ENCODE data around the gene IL20. TPM values are rescaled to one million over a fixed set of nuclear protein-coding genes. Genes with fewer than 3 reads are reported as not detected.

Gene IL20
- polyA plus RNA-seq, 1 donor (not counting 4 experiments of a cell fraction or from before 2014, with no cell fraction given): 4.7 TPM

DNA sequence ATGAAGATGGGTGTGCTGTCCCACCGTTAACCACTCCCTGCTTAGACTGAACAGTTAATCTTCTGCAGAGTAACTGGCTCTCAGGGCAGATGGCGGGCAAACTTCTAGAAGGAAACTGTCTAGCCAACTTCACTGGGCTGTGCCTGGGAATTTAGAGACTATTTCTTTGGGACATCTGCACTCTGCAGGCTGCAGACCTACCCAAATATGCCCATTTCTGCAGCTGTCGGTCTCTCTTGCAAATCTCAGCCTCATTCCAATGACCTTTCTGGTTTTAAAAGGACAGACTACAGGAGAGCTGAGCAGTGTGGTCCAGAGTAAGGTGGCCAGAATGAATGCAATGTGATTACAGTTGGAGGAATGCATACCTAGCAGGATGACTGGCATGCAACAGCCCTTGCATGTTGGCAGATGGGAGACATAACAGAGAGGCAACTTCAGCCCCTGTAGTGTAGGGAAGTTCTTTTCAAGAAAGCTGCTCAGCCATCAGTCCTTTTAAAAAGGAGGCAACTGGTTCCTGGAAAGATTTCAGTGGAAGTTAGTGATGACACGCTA is 26.3 kb upstream of the IL20 start:
- Histone ChIP-seq H3K27ac (ENCODE audit: control insufficient read depth, insufficient read depth, low read length) (no peak overlapping the region), H4K20me1 (ENCODE audit: control insufficient read depth, extremely low read depth, insufficient read depth, low read length) (no peaks in the 10 kb centered on the region), H3K36me3 (ENCODE audit: control insufficient read depth in 2 of 2, extremely low read depth in 1 of 2, insufficient read depth in 2 of 2, low read length in 2 of 2) (no peaks in the 10 kb centered on the region), H3K9me3 (ENCODE audit: control insufficient read depth, low read depth, low read length) (no peaks in the 10 kb centered on the region), H3K4me3 (ENCODE audit: control insufficient read depth in 2 of 3, extremely low read depth in 1 of 3, insufficient read depth in 2 of 3, low read depth in 1 of 3, low read length in 3 of 3) (no peak overlapping the region), H3K4me1 (ENCODE audit: control insufficient read depth, extremely low read depth, insufficient read depth, low read length) (peaks cover 16% of the 10 kb centered on the region), H3K9me1 (ENCODE audit: control insufficient read depth, extremely low read depth, insufficient read depth, low read length) (no peaks in the 10 kb centered on the region), H3K27me3 (ENCODE audit: control insufficient read depth, extremely low read depth, insufficient read depth, low read length) (no peaks in the 10 kb centered on the region), H2AFZ (ENCODE audit: control insufficient read depth, low read length) (no peak overlapping the region), H3K9ac (ENCODE audit: control insufficient read depth, extremely low read depth, insufficient read depth, low read length) (no peak overlapping the region), H3K79me2 (ENCODE audit: control insufficient read depth, insufficient read depth, low read length) (no peaks in the 10 kb centered on the region), H3K4me2 (ENCODE audit: control insufficient read depth, extremely low read depth, insufficient read depth, low read depth, low read length) (no peak overlapping the region)
- FAIRE-seq: no peak
- dilution Hi-C loops (cut with MboI; ENCODE audit: extremely low pct_ligation_motif_present, low sequenced_read_pairs): no loop called here
- no peak for DNase-seq (ENCODE audit: low read depth, low spot score)
- TF ChIP-seq, protein P1, sequence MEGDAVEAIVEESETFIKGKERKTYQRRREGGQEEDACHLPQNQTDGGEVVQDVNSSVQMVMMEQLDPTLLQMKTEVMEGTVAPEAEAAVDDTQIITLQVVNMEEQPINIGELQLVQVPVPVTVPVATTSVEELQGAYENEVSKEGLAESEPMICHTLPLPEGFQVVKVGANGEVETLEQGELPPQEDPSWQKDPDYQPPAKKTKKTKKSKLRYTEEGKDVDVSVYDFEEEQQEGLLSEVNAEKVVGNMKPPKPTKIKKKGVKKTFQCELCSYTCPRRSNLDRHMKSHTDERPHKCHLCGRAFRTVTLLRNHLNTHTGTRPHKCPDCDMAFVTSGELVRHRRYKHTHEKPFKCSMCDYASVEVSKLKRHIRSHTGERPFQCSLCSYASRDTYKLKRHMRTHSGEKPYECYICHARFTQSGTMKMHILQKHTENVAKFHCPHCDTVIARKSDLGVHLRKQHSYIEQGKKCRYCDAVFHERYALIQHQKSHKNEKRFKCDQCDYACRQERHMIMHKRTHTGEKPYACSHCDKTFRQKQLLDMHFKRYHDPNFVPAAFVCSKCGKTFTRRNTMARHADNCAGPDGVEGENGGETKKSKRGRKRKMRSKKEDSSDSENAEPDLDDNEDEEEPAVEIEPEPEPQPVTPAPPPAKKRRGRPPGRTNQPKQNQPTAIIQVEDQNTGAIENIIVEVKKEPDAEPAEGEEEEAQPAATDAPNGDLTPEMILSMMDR (optimal IDR thresholded peaks at IDR 0.05 in 1 of 3, IDR thresholded peaks at IDR 0.05 in 1 of 3, conservative IDR thresholded peaks at IDR 0.05 in 1 of 3; ENCODE audit: extremely low read depth in 1 of 3, insufficient read depth in 2 of 3, low read length in 3 of 3): no peak
- no peak for TF ChIP-seq EZH2 (IDR thresholded peaks at IDR 0.05; ENCODE audit: low read length)

DNA sequence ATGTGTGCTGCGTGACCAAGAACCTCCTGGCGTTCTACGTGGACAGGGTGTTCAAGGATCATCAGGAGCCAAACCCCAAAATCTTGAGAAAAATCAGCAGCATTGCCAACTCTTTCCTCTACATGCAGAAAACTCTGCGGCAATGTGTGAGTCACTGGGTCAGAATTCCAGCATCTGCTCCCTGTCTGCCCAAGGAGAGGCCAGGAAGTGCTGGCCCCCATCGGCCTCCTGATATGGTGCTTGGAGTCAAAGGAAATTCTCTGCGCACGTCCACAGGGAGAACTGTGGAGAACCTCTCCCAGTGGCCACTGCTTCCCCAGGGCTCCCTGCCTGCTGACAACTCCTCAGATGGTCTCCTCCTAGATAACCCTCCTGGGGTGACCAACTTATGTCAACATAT is 25.6 kb upstream of the IL20 start:
- TF ChIP-seq, protein P1 (optimal IDR thresholded peaks at IDR 0.05 in 1 of 3, IDR thresholded peaks at IDR 0.05 in 1 of 3, conservative IDR thresholded peaks at IDR 0.05 in 1 of 3; ENCODE audit: extremely low read depth in 1 of 3, insufficient read depth in 2 of 3, low read length in 3 of 3): no peak
- no peak for TF ChIP-seq EZH2 (IDR thresholded peaks at IDR 0.05; ENCODE audit: low read length)
- Histone ChIP-seq H3K27ac (ENCODE audit: control insufficient read depth, insufficient read depth, low read length) (no peak overlapping the region), H3K9me3 (ENCODE audit: control insufficient read depth, low read depth, low read length) (no peaks in the 10 kb centered on the region), H3K79me2 (ENCODE audit: control insufficient read depth, insufficient read depth, low read length) (no peaks in the 10 kb centered on the region), H3K4me2 (ENCODE audit: control insufficient read depth, extremely low read depth, insufficient read depth, low read depth, low read length) (no peak overlapping the region), H3K4me3 (ENCODE audit: control insufficient read depth in 2 of 3, extremely low read depth in 1 of 3, insufficient read depth in 2 of 3, low read depth in 1 of 3, low read length in 3 of 3) (no peak overlapping the region), H3K9ac (ENCODE audit: control insufficient read depth, extremely low read depth, insufficient read depth, low read length) (no peak overlapping the region), H3K4me1 (ENCODE audit: control insufficient read depth, extremely low read depth, insufficient read depth, low read length) (peaks cover 9% of the 10 kb centered on the region), H3K27me3 (ENCODE audit: control insufficient read depth, extremely low read depth, insufficient read depth, low read length) (no peaks in the 10 kb centered on the region), H2AFZ (ENCODE audit: control insufficient read depth, low read length) (no peak overlapping the region), H4K20me1 (ENCODE audit: control insufficient read depth, extremely low read depth, insufficient read depth, low read length) (no peaks in the 10 kb centered on the region), H3K36me3 (ENCODE audit: control insufficient read depth in 2 of 2, extremely low read depth in 1 of 2, insufficient read depth in 2 of 2, low read length in 2 of 2) (no peaks in the 10 kb centered on the region), H3K9me1 (ENCODE audit: control insufficient read depth, extremely low read depth, insufficient read depth, low read length) (no peaks in the 10 kb centered on the region)
- dilution Hi-C loops (cut with MboI; ENCODE audit: extremely low pct_ligation_motif_present, low sequenced_read_pairs): no loop called here
- FAIRE-seq (no peak), DNase-seq (ENCODE audit: low read depth, low spot score) (no peak)

Measured in keratinocyte (primary cell).